Stimulated activated CD8-positive, alpha-beta memory T cell treated with anti-CD3 and anti-CD28 coated beads, Interleukin-7, amount 100 ng/mL, for 48 hours (primary cell): ENCODE results near the gene BHMT2.
A peak's percentile ranks its signal among the peaks of the same experiment; 100 is the strongest.

ENCODE experiments used
- DNase-seq, 2 donors: peaks; one replicate each; pipeline ENCODE4 v3.0.0-alpha.2; 2020; ENCODE audit warnings: low read depth in 1 of 2; ENCODE audit errors: extremely low read depth in 1 of 2

Gene BHMT2

DNA sequence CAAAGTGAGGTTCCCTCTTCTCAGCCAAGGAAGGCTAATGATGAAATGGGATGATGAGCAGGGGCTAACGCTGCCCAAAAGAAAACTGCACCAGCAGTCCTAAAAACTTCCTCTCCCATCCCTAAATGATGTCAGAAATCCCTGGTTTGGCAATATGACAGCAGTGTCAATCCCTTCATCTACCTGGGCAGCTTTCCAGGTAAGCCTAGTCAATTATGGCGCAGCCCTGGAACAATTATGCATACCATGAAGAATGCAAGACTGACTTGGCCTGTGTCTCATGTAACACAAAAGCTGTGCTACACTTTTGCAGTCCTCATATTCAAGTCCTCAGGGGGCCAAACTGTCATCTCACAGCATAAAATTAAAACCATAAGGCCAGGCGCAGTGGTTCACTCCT lies 7.1 kb upstream of the BHMT2 start:
- DNase-seq = no peak

DNA sequence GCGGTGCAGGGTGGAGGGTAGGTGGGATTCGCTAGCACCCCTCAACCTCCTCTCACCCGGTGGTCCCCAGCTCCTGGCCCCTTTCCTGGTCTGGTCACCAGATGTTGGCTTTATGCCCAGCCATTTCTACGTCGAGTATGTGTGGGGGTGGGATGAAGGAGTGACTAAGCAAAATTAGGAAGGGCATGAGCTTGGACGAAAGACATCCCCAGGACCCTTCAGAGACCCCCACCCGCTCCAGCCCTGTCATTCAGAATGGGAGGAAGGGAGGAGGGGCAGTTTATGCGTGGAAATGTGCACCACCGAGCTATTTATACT lies 742 bp downstream of the BHMT2 start:
- no peak for DNase-seq

DNA sequence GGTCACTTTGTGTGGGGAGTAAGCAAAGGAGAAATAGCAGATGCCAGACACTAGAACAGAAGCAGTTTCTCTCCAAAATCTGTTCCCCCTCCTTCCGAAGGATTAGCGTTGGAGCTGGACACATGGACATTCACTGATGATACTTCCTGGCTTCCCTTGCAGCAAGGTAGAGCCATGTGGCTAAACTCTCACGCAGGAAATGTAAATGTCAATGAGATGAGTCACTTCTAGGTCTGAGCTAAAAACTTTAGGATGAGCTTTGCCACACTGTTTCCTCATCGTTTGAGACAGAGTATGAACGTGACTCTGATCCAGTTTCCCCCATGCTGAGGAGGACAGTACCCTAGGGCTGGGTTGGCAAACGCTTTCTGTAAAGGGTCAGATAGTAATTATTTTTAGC lies 5.1 kb downstream of the BHMT2 start:
- no peak for DNase-seq

DNA sequence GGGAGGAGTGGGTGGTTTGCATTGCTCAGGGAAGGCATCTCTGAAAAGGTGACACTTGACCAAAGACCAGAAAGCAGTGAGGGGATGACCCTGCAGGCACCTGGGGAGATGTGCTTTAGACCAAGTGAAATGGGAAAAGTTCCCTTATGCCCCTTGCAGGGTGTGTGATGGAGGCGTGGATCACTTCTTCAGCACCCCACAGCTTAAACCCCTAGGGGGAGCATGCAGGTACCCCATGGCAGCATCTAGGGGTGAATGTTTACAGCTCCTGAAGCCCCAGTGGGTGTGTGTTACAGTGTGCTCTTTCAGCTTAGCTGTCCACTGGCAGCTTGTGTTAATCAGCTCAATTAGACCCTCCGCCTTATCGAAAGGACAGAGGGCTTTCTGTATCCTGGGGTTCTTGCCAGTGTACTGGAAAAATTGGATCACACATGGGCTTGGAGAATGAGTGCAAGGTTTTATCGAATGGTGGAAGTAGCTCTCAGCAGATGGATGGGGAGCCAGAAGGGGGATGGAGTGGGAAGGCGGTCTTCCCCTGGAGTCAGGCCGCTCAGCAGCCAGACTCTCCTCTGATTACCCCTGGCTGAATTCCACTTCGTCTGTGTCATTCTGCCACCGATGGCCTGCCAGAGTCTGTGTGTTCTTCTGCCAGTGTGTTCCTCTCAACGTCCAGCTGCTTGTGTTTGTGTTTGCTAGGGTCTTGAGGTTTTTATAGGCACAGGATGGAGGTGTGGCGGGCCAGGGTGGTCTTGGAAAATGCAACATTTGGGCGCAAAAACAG lies 6.3 kb downstream of the BHMT2 start:
- no peak for DNase-seq

DNA sequence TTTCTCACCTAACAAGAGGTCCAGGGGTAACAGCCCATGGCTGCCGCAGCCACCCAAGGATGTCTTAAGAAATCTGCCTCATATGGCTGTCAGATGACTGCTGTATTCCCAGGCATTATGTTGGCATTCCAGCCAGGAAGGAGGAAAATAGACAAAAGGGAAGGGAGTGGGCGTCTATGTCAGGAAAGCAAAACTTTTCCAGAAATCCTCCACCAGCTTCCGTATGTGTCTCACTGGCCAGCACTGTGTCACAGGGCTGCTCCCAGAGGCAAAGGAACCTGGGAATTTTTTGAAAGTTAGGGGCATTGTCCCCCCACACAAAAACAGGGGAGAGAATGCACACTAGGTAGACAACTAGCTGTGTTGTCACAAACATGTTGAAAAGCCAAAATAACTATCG lies 7.3 kb downstream of the BHMT2 start:
- no peak for DNase-seq

DNA sequence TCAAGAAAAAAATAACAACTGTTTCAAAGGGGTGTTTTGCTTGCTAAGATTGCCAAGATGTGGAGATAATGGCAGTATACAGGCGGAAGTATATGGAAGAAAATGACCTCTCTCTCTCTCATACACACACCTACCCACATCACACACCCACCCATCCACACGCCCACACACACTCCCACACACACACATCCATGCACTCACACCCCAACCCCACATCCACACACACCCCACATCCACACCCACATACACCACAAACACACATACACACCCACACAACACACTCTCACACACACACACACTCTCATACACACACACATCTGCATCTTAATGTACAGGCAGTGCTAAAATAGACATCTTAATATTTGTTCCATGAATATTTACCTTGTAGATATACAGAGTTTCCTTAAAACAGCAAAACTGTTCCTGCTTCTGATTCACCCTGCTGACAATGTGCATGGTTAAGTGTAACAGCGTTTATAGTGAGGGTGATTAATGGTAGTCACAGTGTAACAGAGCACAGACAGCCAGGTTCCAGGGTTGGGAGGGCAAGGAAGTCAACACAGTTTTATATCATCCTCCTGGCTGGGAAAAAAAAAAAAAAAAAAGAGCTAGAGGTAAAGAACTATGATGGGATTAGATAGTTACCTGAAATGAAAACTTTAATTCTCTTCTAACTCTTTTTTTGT lies 8.3 kb downstream of the BHMT2 start:
- DNase-seq = no peak

DNA sequence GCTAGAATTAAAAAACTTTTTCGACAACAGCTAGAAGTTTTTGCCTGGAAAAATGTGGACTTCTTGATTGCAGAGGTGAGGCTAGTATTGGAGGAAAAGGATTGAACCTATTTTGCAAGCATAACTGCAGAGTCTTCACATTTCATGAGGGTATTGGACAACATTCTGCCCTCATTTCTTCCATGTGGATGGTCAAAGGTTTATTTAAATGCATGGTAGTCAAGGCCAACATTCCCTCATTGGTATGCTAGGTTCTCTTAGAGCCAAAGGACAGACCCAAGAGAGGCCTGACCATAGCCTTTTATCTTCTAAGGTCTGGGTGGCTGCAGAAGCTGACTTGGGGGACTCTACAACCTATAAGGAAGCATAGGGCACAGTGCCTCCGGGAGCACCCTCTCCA lies 11.2 kb downstream of the BHMT2 start:
- DNase-seq = no peak

DNA sequence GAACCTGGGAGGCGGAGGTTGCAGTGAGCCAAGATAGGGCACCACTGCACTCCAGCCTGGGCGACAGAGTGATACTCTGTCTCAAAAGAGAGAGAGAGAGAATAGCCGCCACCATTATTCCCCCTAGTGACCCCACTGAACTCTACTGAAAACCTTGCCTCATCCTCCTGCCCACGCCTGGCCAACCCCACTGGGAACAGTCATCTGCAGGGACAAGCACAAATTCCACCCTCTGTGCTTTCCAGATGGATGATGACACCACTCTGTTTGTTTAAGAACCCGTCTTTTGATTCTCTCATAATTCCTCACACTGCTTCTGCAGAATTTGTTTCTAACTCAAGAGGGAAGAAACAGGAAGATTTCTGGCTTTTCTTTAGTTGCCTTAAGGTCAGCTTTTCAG lies 12.2 kb downstream of the BHMT2 start:
- DNase-seq = no peak

DNA sequence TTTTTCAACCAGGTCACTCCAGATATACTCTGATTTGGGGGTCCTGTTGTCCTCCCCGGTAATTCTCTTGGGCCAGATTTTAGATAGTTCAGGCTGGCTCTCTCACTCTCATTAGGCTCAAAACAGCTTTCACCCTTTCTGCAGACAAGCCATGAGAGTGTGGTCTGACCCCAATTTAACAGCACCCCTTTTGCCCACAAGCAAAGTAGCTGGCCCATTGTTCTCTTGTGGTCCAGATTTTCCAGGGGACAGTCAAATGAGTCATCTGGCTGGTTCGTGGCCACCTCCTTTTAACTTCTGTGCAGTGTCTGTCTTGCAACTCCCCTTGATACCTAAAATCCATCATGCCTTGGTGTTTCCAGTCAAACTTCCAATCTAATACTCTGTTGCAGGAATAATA lies 16.5 kb downstream of the BHMT2 start:
- no peak for DNase-seq

DNA sequence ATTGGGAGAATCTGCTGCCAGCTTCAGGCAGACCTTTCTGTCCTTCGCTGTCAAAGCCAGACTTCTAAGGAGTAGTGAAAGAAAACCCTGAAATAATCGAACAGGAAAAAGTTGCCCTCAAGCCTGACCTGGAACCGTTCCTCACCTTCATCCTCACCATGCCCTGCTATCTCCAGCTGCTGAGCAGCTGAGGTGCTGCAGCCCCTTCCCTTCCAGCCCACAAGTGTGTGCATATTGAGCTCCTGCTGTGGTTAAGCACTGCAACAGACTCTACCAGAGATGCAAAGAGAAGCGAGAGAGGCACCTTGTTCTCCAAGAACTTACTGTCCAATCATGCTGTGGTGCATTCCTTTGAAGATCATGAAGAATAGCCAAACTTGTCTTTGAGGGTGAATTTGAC lies 18.9 kb downstream of the BHMT2 start:
- no peak for DNase-seq

DNA sequence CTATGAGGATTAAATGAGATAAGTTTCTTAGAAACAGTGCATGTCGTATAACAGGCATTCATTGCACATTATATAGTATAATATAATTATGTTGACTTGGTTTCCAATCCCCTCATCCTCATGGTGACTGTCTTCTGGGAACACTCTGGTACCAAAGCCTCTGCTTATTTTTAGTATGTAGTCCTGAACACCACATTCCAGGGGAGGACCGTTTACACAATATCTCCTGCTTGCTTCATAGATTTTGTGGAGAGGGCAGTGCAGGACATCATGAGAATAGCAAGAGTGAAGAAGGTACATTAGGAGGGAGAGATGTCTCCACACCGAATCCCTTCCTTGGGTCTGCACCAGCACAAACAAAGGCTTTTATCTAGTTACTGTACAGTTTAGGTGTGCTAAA lies 21.5 kb downstream of the BHMT2 start:
- DNase-seq = no peak

DNA sequence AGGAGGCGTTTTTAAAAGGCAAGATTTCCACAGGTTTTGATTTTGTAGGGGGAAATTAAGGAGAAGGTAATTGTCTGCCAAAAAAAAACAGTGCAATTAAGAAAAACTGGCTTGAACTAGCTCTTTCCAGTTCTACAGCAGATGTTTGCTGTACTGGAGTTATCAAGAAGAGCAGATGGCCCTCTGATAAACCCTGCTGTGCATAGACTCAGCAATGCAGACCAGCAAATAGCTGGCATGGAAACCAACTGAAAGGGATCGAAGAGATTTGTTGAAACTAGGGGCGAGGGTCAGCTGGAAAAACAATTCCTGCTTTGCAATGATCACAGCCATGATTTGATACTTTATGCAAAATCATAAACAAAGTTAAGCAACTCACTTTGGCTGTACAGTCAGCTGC lies 24.2 kb downstream of the BHMT2 start:
- DNase-seq = no peak

DNA sequence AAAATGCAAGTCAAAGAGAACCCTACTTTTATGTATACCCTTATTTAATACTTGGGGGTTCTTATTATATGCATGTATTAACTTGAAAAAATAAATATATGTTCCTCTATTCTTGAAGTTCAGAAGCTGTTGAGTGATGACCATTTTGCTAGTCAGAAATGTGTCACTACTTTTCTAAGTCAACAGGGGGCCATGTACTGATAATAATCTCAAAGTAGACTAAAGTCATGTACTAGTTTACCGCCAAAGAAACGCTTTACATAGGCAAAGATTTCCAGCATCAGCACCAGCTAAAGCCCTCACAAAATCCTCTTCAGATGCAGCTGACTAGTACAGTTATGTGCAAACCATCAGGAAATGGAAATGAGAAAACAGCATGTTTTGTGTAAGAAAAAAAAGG lies 36.3 kb downstream of the BHMT2 start:
- DNase-seq = no peak

DNA sequence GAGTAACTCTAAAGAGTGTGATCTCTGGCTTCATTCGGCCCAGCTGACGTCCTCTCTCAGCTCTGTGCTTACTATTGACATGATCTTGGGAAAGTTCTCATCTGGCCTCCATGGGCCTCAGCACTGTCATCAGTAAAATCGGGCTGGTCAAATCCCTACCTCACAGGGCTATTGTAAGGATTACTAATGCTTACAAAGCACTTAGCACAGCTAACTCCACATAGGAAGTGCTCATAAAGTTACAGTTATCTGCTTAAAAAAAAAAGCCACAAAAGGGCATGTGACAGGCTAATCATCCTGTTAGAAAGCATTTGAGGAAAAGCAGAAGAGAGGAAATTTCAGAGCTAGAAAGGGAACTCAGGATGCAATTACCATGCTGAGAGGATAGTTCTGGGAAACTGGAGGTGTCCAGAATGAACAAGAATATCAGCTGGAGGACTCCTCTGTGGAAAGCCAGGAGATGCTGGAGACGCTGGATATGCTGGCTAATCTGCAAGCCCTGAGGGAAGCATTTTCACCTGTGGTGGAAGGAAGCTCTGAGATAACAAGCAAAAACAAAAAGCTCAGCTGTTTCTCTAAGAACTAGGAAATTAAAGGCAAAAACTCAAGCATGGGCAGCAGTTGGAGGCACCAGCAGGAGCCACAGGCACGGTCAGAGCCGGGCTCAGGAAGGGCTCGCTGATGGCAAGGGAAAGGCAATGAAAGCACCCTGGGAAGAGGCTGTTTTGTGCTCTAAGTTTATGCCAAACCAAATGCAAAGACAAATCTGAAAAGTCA lies 37.6 kb downstream of the BHMT2 start:
- DNase-seq = no peak

DNA sequence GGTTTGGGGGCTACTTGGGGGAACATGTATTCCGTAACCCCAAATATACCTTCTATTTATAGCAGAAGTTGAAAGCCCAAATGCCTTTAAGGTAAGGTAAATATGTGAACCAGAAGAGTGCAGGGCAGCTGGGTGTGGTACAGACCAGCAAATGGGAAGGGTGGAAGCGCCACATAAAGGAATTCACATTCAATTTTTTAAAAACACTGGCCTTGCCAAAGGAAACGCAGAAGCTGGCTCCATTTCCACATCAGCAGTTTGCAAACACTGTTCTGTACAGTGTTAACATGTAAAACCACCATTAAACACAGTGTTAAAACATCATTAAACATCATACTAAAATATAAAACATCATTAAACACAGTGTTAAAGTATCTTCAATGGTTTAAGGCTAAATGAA lies 38.5 kb downstream of the BHMT2 start:
- no peak for DNase-seq

DNA sequence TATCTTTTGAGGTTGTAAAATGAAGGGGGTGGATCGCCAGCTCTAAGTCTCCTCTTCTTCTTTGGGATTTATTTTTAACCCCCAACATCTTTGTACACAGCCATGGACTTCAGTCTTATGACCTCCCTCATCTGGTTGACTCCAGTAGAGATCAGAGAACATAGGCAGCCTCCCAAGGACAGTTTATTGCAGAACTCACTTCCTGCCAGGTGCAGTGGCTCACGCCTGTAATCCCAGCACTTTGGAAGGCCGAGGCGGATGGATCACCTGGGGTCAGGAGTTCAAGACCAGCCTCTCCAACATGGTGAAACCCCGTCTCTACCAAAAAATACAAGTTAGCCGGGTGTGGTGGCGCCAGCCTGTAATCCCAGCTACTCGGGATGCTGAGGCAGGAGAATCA lies 39.2 kb downstream of the BHMT2 start:
- no peak for DNase-seq

DNA sequence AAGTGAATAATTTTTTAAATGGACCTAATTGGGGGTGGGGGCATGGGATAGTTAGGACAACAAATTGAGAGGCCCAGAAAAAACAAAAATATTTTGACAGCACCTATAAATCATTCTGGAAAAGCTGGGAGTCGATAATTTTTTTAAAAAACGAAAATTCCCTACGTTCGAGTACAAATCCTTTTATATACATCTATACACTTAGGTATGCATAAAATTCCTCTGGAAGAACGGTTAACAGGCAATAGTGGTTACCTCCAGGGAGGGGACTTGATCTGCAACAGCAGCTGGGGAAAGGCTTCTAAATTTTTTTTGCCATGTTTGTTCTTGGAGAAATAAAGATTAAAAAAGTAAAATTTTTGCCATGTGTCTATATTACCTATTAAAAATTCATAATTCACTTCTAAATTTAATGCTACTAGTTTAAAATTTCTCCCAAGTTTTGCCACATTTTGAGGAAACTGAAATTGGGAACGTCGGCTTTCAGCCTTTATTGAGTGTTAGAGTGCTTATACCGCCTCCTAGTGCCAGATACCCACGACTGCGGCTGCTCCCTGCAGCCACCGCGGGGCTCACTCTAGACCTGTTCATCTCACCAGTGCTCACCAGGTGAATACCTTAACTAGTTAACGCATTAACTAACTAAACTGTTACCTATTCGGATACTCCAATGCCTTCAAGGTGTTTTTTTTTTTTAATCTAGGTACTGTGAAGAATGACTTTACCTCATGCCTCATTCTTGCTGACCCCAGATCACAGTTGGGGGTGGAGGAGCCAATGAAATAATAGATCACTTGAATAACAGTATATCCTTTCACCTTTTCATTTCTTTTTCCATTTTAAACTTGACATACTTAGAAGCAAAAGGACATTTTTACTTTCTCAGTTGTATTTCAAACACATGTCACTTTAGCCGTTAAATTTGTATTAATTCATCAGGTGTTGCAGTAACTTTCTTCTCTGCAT lies 40.2 kb downstream of the BHMT2 start:
- DNase-seq = peak in 1 of 2 donors; percentile 3

DNA sequence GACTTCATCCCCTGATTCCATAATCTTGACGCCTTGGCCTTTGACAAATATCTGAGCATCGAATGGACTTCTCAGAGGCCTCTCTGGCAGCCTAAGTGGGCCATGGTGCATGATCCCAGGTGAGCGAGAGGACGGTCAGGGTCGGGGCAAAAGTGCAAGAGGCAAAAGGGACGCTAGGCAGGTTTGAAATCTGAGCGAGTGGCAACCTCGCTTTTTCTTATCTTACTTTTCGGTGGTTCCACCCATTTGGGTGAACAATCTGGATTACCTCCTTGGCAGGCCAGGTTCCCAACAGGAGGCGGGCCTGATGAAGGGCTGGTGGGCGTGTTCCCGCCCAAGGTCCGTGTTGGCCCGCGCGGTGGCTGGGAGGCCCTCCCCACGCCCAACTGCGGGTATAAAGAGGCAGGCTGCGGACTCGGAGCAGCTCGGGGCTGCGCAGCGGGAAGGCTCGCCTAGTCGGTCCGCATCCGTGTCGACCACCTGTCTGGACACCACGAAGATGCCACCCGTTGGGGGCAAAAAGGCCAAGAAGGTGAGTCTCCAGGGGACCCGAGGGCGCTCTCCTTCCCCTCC lies 41.9 kb downstream of the BHMT2 start, which contains the start of gene BHMT:
Gene BHMT, plus strand, starts transcription at position 423 of the 573 bp plus-strand sequence. Its CDS starts 77 bp downstream, at position 500.
- no peak for DNase-seq

DNA sequence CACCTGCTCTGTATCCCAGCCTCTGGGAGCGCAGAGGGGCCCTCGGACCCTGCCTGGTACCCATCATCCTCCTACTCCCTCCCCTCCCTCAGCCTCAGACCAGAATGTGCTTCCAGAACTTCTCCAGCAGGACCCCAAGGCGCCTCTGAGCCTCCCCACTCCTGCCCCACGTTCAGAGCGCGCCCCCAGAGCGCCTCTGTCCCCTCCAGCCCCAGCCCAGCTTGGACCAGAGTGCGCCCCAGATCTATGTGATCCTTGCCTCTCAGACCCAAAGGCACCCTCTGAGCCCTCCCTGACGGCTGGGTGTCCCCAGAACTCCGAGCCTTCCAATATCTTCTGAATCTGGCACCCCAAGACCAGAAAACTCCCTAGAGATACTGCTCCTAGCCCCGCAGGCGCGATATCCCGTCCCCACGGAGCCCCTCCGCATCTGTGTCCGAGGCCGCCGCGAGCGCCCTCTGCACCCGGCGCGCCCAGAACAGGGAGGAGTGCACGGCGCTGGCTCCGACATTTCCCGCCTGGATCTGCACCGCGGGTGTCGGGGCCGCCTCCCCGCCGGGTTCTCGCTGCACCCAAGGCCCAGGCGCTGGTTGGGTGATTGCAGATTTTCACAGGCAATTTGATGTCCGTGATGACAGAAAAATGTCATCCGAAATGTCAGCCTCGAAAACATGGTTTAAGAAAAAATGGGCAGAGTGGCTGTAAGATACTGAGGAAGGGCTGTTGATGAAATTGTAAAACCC lies 42.6 kb downstream of the BHMT2 start:
- DNase-seq = no peak

DNA sequence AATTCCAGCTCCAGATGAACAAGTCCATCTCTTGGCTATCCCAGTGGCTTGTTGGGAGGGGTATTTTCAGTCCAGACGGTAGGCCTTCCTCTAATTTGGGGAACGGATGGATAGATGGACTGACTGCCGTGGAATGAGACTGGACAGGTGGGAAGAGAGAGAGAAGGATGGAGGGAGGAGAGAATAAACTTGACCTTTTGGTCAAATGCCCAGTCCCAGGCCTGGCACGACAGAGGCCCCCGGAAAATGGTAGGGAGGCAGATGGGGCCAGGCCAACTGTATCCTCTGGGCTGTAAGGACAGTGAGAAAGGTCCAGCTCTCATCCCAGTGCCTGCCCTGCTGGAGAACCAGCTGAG lies 43.1 kb downstream of the BHMT2 start:
- no peak for DNase-seq
